Sigmoid colon (tissue), 4 donors: ENCODE data around the gene GDPD5.

ENCODE experiments used
- POLR2AphosphoS5 ChIP-seq, 4 donors: sonication (generic); formaldehyde crosslinking; IDR thresholded peaks; one replicate each; pipeline ENCODE4 v1.6.1; 2017; ENCODE audit warnings: antibody characterized with exemption in 4 of 4
- TF ChIP-seq, protein P1 (sequence below), 4 experiments: fragments of 450-650 bp in 3 of 4; fragments of 200-600 bp in 1 of 4; IDR thresholded peaks; one replicate each; pipeline ENCODE4 v1.5.1; 2016 to 2019; ENCODE audit warnings: antibody characterized with exemption in 4 of 4, mild to moderate bottlenecking in 3 of 4, moderate library complexity in 2 of 4

DNA sequence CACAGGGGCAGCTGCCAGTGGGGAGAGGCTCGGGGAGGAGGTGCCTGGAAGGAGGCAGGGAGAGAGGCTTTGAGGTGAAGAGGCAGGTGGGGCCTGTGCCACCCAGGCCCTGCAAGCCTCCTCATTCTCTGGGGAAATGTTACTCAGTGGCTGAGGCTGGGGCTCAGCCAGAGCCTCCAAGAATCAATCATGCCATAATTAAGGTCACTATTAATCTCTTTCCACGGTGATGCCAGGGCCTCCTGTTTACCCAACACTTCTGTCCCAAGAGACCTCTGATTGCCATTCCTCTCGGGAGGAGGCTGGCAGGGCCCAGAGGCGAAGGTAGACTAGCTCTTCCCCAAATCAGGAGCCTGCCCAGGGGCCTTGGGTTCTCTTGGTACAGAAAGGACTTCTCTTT lies 38.4 kb downstream of the GDPD5 start:
- TF ChIP-seq, protein P1, sequence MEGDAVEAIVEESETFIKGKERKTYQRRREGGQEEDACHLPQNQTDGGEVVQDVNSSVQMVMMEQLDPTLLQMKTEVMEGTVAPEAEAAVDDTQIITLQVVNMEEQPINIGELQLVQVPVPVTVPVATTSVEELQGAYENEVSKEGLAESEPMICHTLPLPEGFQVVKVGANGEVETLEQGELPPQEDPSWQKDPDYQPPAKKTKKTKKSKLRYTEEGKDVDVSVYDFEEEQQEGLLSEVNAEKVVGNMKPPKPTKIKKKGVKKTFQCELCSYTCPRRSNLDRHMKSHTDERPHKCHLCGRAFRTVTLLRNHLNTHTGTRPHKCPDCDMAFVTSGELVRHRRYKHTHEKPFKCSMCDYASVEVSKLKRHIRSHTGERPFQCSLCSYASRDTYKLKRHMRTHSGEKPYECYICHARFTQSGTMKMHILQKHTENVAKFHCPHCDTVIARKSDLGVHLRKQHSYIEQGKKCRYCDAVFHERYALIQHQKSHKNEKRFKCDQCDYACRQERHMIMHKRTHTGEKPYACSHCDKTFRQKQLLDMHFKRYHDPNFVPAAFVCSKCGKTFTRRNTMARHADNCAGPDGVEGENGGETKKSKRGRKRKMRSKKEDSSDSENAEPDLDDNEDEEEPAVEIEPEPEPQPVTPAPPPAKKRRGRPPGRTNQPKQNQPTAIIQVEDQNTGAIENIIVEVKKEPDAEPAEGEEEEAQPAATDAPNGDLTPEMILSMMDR (IDR thresholded peaks at IDR 0.05): no peak
- no peak for TF ChIP-seq POLR2AphosphoS5 (IDR thresholded peaks at IDR 0.05)
